IMR-90 (cell line): ENCODE data around the gene CHRM5. TPM values are rescaled to one million over a fixed set of nuclear protein-coding genes. Genes with fewer than 3 reads are reported as not detected.

Source experiments
- ATAC-seq: fragments of 200-7000 bp; cut with Tn5 transposase; 2 replicates; pipeline ENCODE4 v1.9.1; 2020; ENCODE audit warnings: low read depth, mild to moderate bottlenecking, moderate library complexity
- BruUV-seq: library from RNA; stranded (reverse); fragments of 400-500 nt; replicated peaks from 2 replicates; lab custom pipeline; 2021; lab: Mats Ljungman, UMichigan
- CTCF ChIA-PET: fragments of 300-600 bp; formaldehyde crosslinking; extraction: SDS; loops from one replicate; lab custom pipeline; 2021; ENCODE audit warnings: antibody characterized with exemption; lab: Yijun Ruan, JAX
- POLR2A ChIA-PET: fragments of 300-600 bp; sonication (Branson Sonifier 250); formaldehyde crosslinking; loops from one replicate; lab custom pipeline; 2022; ENCODE audit warnings: antibody characterized with exemption; ENCODE audit not compliant: unreplicated experiment; lab: Charles Lee
- DNase-seq: peaks from one replicate; pipeline ENCODE4 v3.0.0; 2013
- H2AFZ ChIP-seq: replicated peaks from 2 replicates; pipeline ENCODE3; 2013; ENCODE audit warnings: low read length, mild to moderate bottlenecking; ENCODE audit not compliant: poor library complexity
- H2AK5ac ChIP-seq: 2 replicates; pipeline ENCODE4 v1.6.1; 2013; ENCODE audit warnings: low read depth, low read length, inconsistent platforms
- H2AK9ac ChIP-seq: replicated peaks from 2 replicates; pipeline ENCODE3; 2013; ENCODE audit warnings: mild to moderate bottlenecking, low read depth, low read length, moderate library complexity; ENCODE audit not compliant: poor library complexity
- H2BK120ac ChIP-seq: 2 replicates; pipeline ENCODE4 v1.6.1; 2013; ENCODE audit warnings: low read depth, low read length, inconsistent platforms
- H2BK15ac ChIP-seq: 3 replicates; pipeline ENCODE4 v1.6.1; 2013; ENCODE audit warnings: low read depth, low read length, inconsistent platforms
- H2BK20ac ChIP-seq: 2 replicates; pipeline ENCODE4 v1.6.1; 2013; ENCODE audit warnings: low read depth, mild to moderate bottlenecking, inconsistent platforms, low read length, moderate library complexity
- H2BK5ac ChIP-seq: 2 replicates; pipeline ENCODE4 v1.6.1; 2013; ENCODE audit warnings: mild to moderate bottlenecking, low read depth, low read length, inconsistent platforms; ENCODE audit not compliant: poor library complexity, severe bottlenecking
- H3K14ac ChIP-seq: replicated peaks from 2 replicates; pipeline ENCODE4 v1.6.1; 2013; ENCODE audit warnings: low read depth, low read length, inconsistent platforms
- H3K18ac ChIP-seq: 2 replicates; pipeline ENCODE4 v1.6.1; 2013; ENCODE audit warnings: low read depth, low read length, control low read depth
- H3K23ac ChIP-seq: 2 replicates; pipeline ENCODE4 v1.6.1; 2013; ENCODE audit warnings: low read depth, low read length, inconsistent platforms
- H3K27ac ChIP-seq: 2 replicates; pipeline ENCODE4 v1.5.1; 2013; ENCODE audit warnings: mild to moderate bottlenecking, control low read depth, low read length; ENCODE audit not compliant: insufficient read depth
- H3K27me3 ChIP-seq: 2 replicates; pipeline ENCODE4 v1.6.1; 2013; ENCODE audit warnings: low read length; ENCODE audit not compliant: control insufficient read depth, insufficient read depth
- H3K36me3 ChIP-seq: 2 replicates; pipeline ENCODE4 v1.6.1; 2013; ENCODE audit warnings: low read length, mixed read lengths; ENCODE audit not compliant: control insufficient read depth, insufficient read depth
- H3K4ac ChIP-seq: 2 replicates; pipeline ENCODE4 v1.6.1; 2013; ENCODE audit warnings: low read depth, low read length, inconsistent platforms
- H3K4me1 ChIP-seq: 2 replicates; pipeline ENCODE4 v1.6.1; 2013; ENCODE audit warnings: low read length, mixed read lengths; ENCODE audit not compliant: control insufficient read depth, insufficient read depth
- H3K4me2 ChIP-seq: 2 replicates; pipeline ENCODE4 v1.6.1; 2013; ENCODE audit warnings: low read depth, mild to moderate bottlenecking, control low read depth, low read length, moderate library complexity
- H3K4me3 ChIP-seq: 2 replicates; pipeline ENCODE4 v1.5.1; 2013; ENCODE audit warnings: low read depth, mild to moderate bottlenecking, control low read depth, low read length, moderate library complexity; ENCODE audit not compliant: insufficient read depth
- H3K56ac ChIP-seq: 2 replicates; pipeline ENCODE4 v1.6.1; 2013; ENCODE audit warnings: low read length, inconsistent platforms; ENCODE audit not compliant: insufficient read depth; ENCODE audit errors: extremely low read depth
- H3K79me1 ChIP-seq, 2 experiments: 2 replicates each; pipeline ENCODE4 v1.6.1; 2013; ENCODE audit warnings: low read length in 2 of 2, inconsistent platforms in 1 of 2, low read depth in 1 of 2
- H3K9ac ChIP-seq: 2 replicates; pipeline ENCODE4 v1.6.1; 2013; ENCODE audit warnings: low read depth, low read length, control low read depth
- H3K9me1 ChIP-seq: 2 replicates; pipeline ENCODE4 v1.6.1; 2013; ENCODE audit warnings: low read length, inconsistent platforms; ENCODE audit not compliant: insufficient read depth
- H3K9me3 ChIP-seq: 2 replicates; pipeline ENCODE4 v1.6.1; 2013; ENCODE audit warnings: low read length; ENCODE audit not compliant: control insufficient read depth, insufficient read depth
- H4K20me1 ChIP-seq: 2 replicates; pipeline ENCODE4 v1.6.1; 2013; ENCODE audit warnings: low read length, inconsistent platforms; ENCODE audit not compliant: insufficient read depth
- H4K5ac ChIP-seq: 2 replicates; pipeline ENCODE4 v1.6.1; 2013; ENCODE audit warnings: mild to moderate bottlenecking, low read depth, low read length, control low read depth
- H4K8ac ChIP-seq, 2 experiments: 2 replicates each; pipeline ENCODE4 v1.6.1; 2013; ENCODE audit warnings: low read depth in 2 of 2, low read length in 2 of 2, control low read depth in 1 of 2, inconsistent platforms in 1 of 2
- H4K91ac ChIP-seq: 2 replicates; pipeline ENCODE4 v1.6.1; 2013; ENCODE audit warnings: low read depth, low read length, inconsistent platforms; ENCODE audit not compliant: insufficient read depth
- RFX5 ChIP-seq: IDR thresholded peaks from 2 replicates; pipeline ENCODE4 v1.8.0; 2012; ENCODE audit warnings: low read depth, mild to moderate bottlenecking, low read length, moderate library complexity
- WGBS, 2 experiments: methylation state at CpG; one replicate each; pipeline versions ENCODE4 v1.1.5 to v1.1.7; 2013; ENCODE audit warnings: missing lambda C conversion rate in 2 of 2; ENCODE audit not compliant: insufficient read length in 1 of 2; ENCODE audit errors: extremely low coverage in 2 of 2; 5-methylcytosine and 5-hydroxymethylcytosine counted together
- dilution Hi-C: fragments of 300-500 bp; cut with HindIII; formaldehyde crosslinking; loops from one replicate; pipeline ENCODE4 v1.14.3; 2018; ENCODE audit warnings: low sequenced_read_pairs; ENCODE audit not compliant: unreplicated experiment
- in situ Hi-C: fragments of 300-500 bp; cut with MboI; formaldehyde crosslinking; loops from 3 replicates; pipeline ENCODE4 v1.14.3; 2019; ENCODE audit warnings: low sequenced_read_pairs, inconsistent platforms, mixed read lengths
- intact Hi-C: fragments of 100-400 bp; cut with micrococcal nuclease; formaldehyde crosslinking; loops from 2 replicates; pipeline ENCODE4 v1.10.0; 2022
- polyA plus RNA-seq, 3 experiments: library from polyadenylated mRNA; depleted of rRNA; stranded (reverse); fragments of >200 nt; gene quantifications; 2 replicates each; pipeline ENCODE4 v1.2.3, GENCODE V29; 2012; ENCODE audit warnings: low replicate concordance in 1 of 3
- total RNA-seq: library from RNA; depleted of rRNA; stranded (reverse); fragments of >200 nt; gene quantifications from 2 replicates; pipeline ENCODE4 v1.2.3, GENCODE V29; 2012

CHRM5 gene
- total and polyA plus RNA-seq, 2 of the 4 experiments (the other 2 are of a cell fraction) = under 0.01 to 0.03 TPM

GRCh38 chr15:34059946-34060345, 91.6 kb downstream of the CHRM5 start:
- H2BK15ac ChIP-seq = 0 out of 3 replicates have a peak overlapping the region, but pooled peaks have one; percentile 53
- peaks cover 7% of the 10 kb centered on the region for H3K4me1 ChIP-seq
- H3K9ac ChIP-seq = no peak overlapping the region
- TF ChIP-seq RFX5 = no peak
- DNase-seq (no peak), ATAC-seq (no peak)
- H3K4me2 ChIP-seq = no peak overlapping the region
- H3K27me3 ChIP-seq = no peaks in the 10 kb centered on the region
- H3K4ac ChIP-seq = no peak overlapping the region
- dilution Hi-C loops = no loop called here
- intact Hi-C loops = loop anchor here (5.0 to 10.0 kb wide), 4 partner anchors 42 to 768 kb away; partner anchors contain the start of genes EMC7, LPCAT4 and PGBD4
- H3K23ac ChIP-seq = no peak overlapping the region
- ChIA-PET POLR2A (no interaction called here), CTCF (no interaction called here)
- H3K36me3 ChIP-seq = no peaks in the 10 kb centered on the region
- H2AK9ac ChIP-seq = no peak overlapping the region
- no peak overlapping the region for H3K18ac ChIP-seq
- no TSS peak for BruUV-seq
- in situ Hi-C loops = loop anchor here (10.0 kb wide), 1 partner anchor 155 kb away; the partner anchor contains the start of gene KATNBL1
- no peak overlapping the region for H3K4me3 ChIP-seq
- H3K27ac ChIP-seq = no peak overlapping the region
- no peak overlapping the region for H4K5ac ChIP-seq
- no peak overlapping the region for H3K14ac ChIP-seq
- no peak overlapping the region for H3K56ac ChIP-seq
- no peak overlapping the region for H2AK5ac ChIP-seq
- no peak overlapping the region for H2BK20ac ChIP-seq
- peaks cover 6% of the 10 kb centered on the region for H3K9me1 ChIP-seq
- no peak overlapping the region for H4K91ac ChIP-seq
- H2BK120ac ChIP-seq = no peak overlapping the region
- no CpG with 5 or more reads among the region's 3 CpGs for WGBS, 2 experiments
- H3K79me1 ChIP-seq = no peaks in the 10 kb centered on the region
- H4K20me1 ChIP-seq = no peaks in the 10 kb centered on the region
- no peak overlapping the region for H2BK5ac ChIP-seq
- no peaks in the 10 kb centered on the region for H3K9me3 ChIP-seq
- no peak overlapping the region for H4K8ac ChIP-seq
- no peak overlapping the region for H2AFZ ChIP-seq
